GM18867 (cell line): ENCODE measurements around the gene RHO.
"Not testable (repeated sequence)": the region's sequence is repeated elsewhere in the genome, so short reads cannot be mapped to it uniquely, and the experiment has no call there.

Experiments
- ATAC-seq: cut with Tn5 transposase; IDR thresholded peaks from one replicate; pipeline ENCODE4 v1.9.1; 2021; ENCODE audit warnings: mild to moderate bottlenecking, moderate library complexity; ENCODE audit not compliant: unreplicated experiment

Gene RHO

GRCh38 chr3:129542747-129543146, 14.3 kb downstream of the RHO start:
- no peak for ATAC-seq

- ATAC-seq, result no peak
Observed at GRCh38 chr3:129543156-129543790, 14.8 kb downstream of the RHO start, which contains the start of gene H1-8. Gene H1-8, plus strand, starts transcription at chr3:129543175. Its CDS starts 44 bp downstream, at chr3:129543219.

GRCh38 chr3:129543999-129544398, 15.6 kb downstream of the RHO start:
- ATAC-seq, result no peak

GRCh38 chr3:129545951-129546350, 17.5 kb downstream of the RHO start:
- not testable (repeated sequence) for ATAC-seq

GRCh38 chr3:129547241-129547640, 18.8 kb downstream of the RHO start:
- ATAC-seq, result no peak

- no peak for ATAC-seq
Observed at GRCh38 chr3:129548104-129548965, 19.9 kb downstream of the RHO start.

- ATAC-seq, result no peak
Observed at GRCh38 chr3:129549006-129549800, 20.8 kb downstream of the RHO start.

DNA sequence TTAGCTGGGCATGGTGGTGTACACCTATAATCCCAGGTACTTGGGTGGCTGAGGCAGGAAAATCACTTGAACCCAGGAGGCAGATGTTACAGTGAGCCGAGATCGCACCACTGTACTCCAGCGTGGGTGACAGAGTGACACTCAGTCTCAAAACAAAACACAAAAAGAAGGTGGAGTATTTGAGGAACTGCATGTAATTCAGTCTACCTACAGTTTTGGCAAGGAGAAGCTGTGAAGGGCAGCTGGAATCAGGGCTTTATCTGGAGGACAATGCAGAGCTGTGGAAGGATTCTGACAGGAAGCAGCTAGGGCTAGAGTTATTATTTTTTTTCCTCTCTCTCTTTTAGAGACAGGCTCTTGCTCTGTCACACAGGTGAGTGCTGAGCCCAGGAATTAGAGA, 21.4 kb downstream of the RHO start:
- ATAC-seq, result no peak

GRCh38 chr3:129552287-129553050, 24.0 kb downstream of the RHO start:
- no peak for ATAC-seq

DNA sequence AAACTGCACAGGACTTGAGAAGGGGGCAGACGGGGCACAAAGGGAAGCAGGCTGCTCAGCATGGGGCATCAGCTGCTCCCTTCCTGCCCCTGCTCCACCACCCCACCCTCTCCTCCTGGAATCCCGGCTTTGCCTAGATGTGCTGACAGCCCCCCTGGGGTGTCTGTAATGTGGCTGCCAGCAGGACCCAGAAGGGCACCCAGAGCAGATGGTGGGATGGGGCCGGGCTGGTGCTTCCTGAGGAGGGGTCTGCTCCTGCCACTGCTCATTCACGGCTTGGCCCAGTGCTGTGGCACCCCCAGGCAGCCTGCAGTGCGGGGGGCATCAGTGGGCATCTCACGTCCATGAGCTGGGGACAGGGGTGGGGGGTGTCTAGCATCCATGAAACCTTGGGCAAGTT, 24.7 kb downstream of the RHO start:
- ATAC-seq, result no peak

GRCh38 chr3:129553719-129554118, 25.3 kb downstream of the RHO start:
- no peak for ATAC-seq

- ATAC-seq, result no peak
Observed at GRCh38 chr3:129554356-129555152, 26.1 kb downstream of the RHO start.

- no peak for ATAC-seq
Observed at GRCh38 chr3:129555153-129555550, 26.7 kb downstream of the RHO start.

- ATAC-seq, result no peak
Observed at GRCh38 chr3:129555616-129556357, 27.3 kb downstream of the RHO start.

DNA sequence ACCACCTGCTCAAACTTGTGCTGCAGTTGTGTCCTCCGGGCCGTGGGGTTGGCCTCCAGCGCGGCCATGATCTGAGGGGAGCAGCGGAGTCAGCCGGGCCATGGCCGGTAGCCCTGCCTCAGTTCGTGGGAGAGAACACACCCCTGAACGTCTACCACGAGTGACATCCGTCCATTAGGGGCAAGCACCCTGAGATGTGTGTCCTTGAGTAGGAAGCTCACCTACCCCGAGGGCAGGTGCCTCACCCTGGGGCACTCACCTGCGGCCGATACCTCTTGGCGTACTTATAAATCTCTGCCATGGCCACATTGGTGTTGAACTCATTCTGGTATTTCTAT, 27.9 kb downstream of the RHO start:
- ATAC-seq, result no peak

GRCh38 chr3:129556890-129557547, 28.6 kb downstream of the RHO start:
- ATAC-seq, result no peak

GRCh38 chr3:129557548-129557894, 29.1 kb downstream of the RHO start:
- no peak for ATAC-seq

DNA sequence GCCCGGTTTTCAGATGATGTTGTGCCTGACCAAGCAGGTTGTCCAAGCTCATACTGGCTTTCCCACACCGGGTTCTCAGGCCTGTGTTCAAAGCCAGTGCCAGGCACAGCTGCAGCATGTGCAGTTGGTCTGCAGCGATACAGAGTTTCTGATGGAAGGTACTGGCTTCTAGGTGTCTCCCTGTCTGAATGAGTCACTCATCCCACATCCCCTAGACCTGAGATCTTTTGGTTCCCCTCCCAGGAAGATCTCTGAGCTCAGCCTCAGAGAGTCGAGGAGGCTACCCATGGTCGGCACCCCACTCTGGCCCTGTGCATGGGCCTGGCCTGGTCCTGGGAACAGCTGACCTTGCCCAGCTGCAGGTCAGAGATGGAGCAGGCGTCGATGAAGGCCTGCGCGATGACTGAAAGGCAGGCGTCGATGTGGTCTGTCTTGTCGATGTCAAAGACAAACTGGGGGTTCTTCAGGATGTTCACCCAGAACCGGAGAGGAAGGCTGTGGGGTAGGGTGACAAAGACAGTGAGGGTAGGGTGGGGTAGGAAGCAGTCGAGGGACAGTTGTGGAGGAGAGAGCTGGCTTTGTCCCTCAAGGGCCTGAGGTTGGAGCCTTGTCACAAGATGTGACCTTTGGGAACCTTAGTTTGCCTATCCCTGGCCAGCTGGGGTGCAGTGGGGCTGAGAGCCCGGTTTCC, 29.8 kb downstream of the RHO start:
- no peak for ATAC-seq
